ENCODE data around the gene C12orf76.
"Not testable (repeated sequence)": the region's sequence is repeated elsewhere in the genome, so short reads cannot be mapped to it uniquely, and the experiment has no call there.

The C12orf76 gene

GRCh38 chr12:110071504-110071903 is 23.2 kb upstream of the C12orf76 start:
- H3K79me2 ChIP-seq (ENCODE audit: low read length) = no peaks in the 10 kb centered on the region
- H3K9ac ChIP-seq (ENCODE audit: low read length) = no peak overlapping the region
- H4K20me1 ChIP-seq (ENCODE audit: insufficient read depth, low read length) = no peaks in the 10 kb centered on the region
- no peaks in the 10 kb centered on the region for H3K9me3 ChIP-seq (ENCODE audit: insufficient read depth, low read length)
- H3K36me3 ChIP-seq (replicated peaks; ENCODE audit: low read depth, low read length) = no peaks in the 10 kb centered on the region
- H3K4me3 ChIP-seq (ENCODE audit: low read length) = no peak overlapping the region
- H2AFZ ChIP-seq (ENCODE audit: low read depth, low read length) = no peak overlapping the region
- H3K4me1 ChIP-seq (ENCODE audit: low read length) = peaks cover 7% of the 10 kb centered on the region
- H3K4me2 ChIP-seq (ENCODE audit: low read length) = no peak overlapping the region
- H3K27me3 ChIP-seq (ENCODE audit: low read depth, low read length) = peaks cover 6% of the 10 kb centered on the region; the same call in 1 of the 2 replicates
- TF ChIP-seq, protein P1, sequence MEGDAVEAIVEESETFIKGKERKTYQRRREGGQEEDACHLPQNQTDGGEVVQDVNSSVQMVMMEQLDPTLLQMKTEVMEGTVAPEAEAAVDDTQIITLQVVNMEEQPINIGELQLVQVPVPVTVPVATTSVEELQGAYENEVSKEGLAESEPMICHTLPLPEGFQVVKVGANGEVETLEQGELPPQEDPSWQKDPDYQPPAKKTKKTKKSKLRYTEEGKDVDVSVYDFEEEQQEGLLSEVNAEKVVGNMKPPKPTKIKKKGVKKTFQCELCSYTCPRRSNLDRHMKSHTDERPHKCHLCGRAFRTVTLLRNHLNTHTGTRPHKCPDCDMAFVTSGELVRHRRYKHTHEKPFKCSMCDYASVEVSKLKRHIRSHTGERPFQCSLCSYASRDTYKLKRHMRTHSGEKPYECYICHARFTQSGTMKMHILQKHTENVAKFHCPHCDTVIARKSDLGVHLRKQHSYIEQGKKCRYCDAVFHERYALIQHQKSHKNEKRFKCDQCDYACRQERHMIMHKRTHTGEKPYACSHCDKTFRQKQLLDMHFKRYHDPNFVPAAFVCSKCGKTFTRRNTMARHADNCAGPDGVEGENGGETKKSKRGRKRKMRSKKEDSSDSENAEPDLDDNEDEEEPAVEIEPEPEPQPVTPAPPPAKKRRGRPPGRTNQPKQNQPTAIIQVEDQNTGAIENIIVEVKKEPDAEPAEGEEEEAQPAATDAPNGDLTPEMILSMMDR (IDR thresholded peaks at IDR 0.05; ENCODE audit: low read depth, low read length) = no peak
- TF ChIP-seq EZH2phosphoT487 (IDR thresholded peaks at IDR 0.05; ENCODE audit: low read depth) = no peak
- no peak overlapping the region for H3K27ac ChIP-seq (ENCODE audit: low read length)

GRCh38 chr12:110068654-110069053 is 20.3 kb upstream of the C12orf76 start:
- no peaks in the 10 kb centered on the region for H3K36me3 ChIP-seq (replicated peaks; ENCODE audit: low read depth, low read length)
- TF ChIP-seq, protein P1 (IDR thresholded peaks at IDR 0.05; ENCODE audit: low read depth, low read length) = no peak
- TF ChIP-seq EZH2phosphoT487 (IDR thresholded peaks at IDR 0.05; ENCODE audit: low read depth) = no peak
- no peak overlapping the region for H3K27ac ChIP-seq (ENCODE audit: low read length)
- no peak overlapping the region for H3K4me3 ChIP-seq (ENCODE audit: low read length)
- H3K27me3 ChIP-seq (ENCODE audit: low read depth, low read length) = peaks cover 6% of the 10 kb centered on the region; the same call in 1 of the 2 replicates
- no peaks in the 10 kb centered on the region for H3K9me3 ChIP-seq (ENCODE audit: insufficient read depth, low read length)
- H3K79me2 ChIP-seq (ENCODE audit: low read length) = no peaks in the 10 kb centered on the region
- no peak overlapping the region for H3K9ac ChIP-seq (ENCODE audit: low read length)
- H2AFZ ChIP-seq (ENCODE audit: low read depth, low read length) = no peak overlapping the region
- H3K4me2 ChIP-seq (ENCODE audit: low read length) = no peak overlapping the region
- H3K4me1 ChIP-seq (ENCODE audit: low read length) = peaks cover 15% of the 10 kb centered on the region
- H4K20me1 ChIP-seq (ENCODE audit: insufficient read depth, low read length) = no peaks in the 10 kb centered on the region

DNA sequence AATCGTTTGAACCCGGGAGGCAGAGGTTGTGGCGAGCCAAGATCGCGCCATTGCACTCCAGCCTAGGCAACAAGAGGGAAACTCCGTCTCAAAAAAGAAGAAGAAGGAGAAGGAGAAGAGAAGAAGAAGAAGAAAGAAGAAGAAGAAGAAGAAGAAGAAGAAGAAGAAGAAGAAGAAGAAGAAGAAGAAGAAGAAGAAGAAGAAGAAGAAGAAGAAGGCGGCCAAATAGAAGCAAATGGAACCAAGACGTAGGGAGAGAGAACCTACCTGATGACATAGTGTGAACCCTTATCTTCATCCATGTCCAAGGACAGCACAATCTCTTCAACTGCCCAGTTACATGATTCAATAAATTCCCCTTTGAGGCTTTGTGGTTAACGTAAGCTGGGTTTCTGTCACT is 19.8 kb upstream of the C12orf76 start:
- H3K27me3 ChIP-seq (ENCODE audit: low read depth, low read length); H4K20me1 ChIP-seq (ENCODE audit: insufficient read depth, low read length); H3K9me3 ChIP-seq (ENCODE audit: insufficient read depth, low read length); H3K4me3 ChIP-seq (ENCODE audit: low read length); H3K79me2 ChIP-seq (ENCODE audit: low read length); H3K36me3 ChIP-seq (replicated peaks; ENCODE audit: low read depth, low read length); H3K4me2 ChIP-seq (ENCODE audit: low read length); H3K27ac ChIP-seq (ENCODE audit: low read length); H3K9ac ChIP-seq (ENCODE audit: low read length); H2AFZ ChIP-seq (ENCODE audit: low read depth, low read length): not testable (repeated sequence)
- H3K4me1 ChIP-seq (ENCODE audit: low read length) = peaks cover 11% of the 10 kb centered on the region

DNA sequence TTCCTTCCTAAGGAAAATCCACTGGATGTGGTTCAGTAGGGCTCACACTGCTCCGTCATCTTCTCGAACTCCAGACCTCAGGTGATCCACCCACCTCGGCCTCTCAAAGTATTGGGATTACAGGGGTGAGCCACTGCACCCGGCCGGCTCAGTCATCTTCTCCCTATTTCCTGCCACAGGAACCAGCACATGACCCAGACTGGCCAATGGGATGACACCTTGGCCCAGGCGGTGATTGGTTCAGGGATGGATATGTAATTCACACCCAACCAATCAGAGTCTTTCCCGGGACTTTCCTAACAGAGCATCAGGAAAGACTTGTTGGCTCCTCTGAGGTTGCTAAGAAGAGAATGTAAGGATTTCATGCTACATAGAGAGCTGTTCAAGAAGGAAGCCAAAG is 19.2 kb upstream of the C12orf76 start:
- no peak overlapping the region for H3K9ac ChIP-seq (ENCODE audit: low read length)
- H3K4me3 ChIP-seq (ENCODE audit: low read length) = no peak overlapping the region
- H2AFZ ChIP-seq (ENCODE audit: low read depth, low read length) = no peak overlapping the region
- no peaks in the 10 kb centered on the region for H3K79me2 ChIP-seq (ENCODE audit: low read length)
- no peak overlapping the region for H3K27ac ChIP-seq (ENCODE audit: low read length)
- H3K4me1 ChIP-seq (ENCODE audit: low read length) = peaks cover 8% of the 10 kb centered on the region
- no peaks in the 10 kb centered on the region for H3K9me3 ChIP-seq (ENCODE audit: insufficient read depth, low read length)
- H3K36me3 ChIP-seq (replicated peaks; ENCODE audit: low read depth, low read length) = no peaks in the 10 kb centered on the region
- H4K20me1 ChIP-seq (ENCODE audit: insufficient read depth, low read length) = no peaks in the 10 kb centered on the region
- H3K4me2 ChIP-seq (ENCODE audit: low read length) = no peak overlapping the region
- H3K27me3 ChIP-seq (ENCODE audit: low read depth, low read length) = peaks cover 6% of the 10 kb centered on the region; the same call in 1 of the 2 replicates
- TF ChIP-seq, protein P1 (IDR thresholded peaks at IDR 0.05; ENCODE audit: low read depth, low read length) = no peak
- TF ChIP-seq EZH2phosphoT487 (IDR thresholded peaks at IDR 0.05; ENCODE audit: low read depth) = no peak

DNA sequence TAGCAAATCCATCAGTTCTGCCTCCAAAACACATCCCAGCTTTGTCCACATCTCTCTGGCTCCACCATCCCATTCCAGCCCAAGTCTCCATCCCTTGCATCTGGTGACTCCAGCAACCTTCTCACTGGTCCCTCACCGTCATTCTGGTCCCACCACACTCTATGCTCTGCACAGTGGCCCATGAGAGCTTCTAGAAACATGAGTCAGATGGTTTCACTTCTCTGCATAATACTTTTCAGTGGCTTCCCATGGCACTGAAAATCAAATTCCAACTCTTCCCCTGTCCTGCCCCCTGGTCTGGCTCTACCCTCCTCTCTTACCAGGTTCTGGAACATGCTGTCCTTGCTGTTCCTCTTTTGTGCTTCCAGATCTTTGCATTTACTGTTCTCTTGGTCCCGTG is 17.2 kb upstream of the C12orf76 start:
- H3K9me3 ChIP-seq (ENCODE audit: insufficient read depth, low read length) = no peaks in the 10 kb centered on the region
- H3K79me2 ChIP-seq (ENCODE audit: low read length) = no peaks in the 10 kb centered on the region
- no peak overlapping the region for H3K4me3 ChIP-seq (ENCODE audit: low read length)
- H3K4me2 ChIP-seq (ENCODE audit: low read length) = peak overlapping the region; percentile 63
- H3K36me3 ChIP-seq (replicated peaks; ENCODE audit: low read depth, low read length) = no peaks in the 10 kb centered on the region
- no peaks in the 10 kb centered on the region for H4K20me1 ChIP-seq (ENCODE audit: insufficient read depth, low read length)
- no peak overlapping the region for H3K9ac ChIP-seq (ENCODE audit: low read length)
- no peak overlapping the region for H3K27ac ChIP-seq (ENCODE audit: low read length)
- H3K27me3 ChIP-seq (ENCODE audit: low read depth, low read length) = no peaks in the 10 kb centered on the region; the same call in 1 of the 2 replicates
- TF ChIP-seq, protein P1 (IDR thresholded peaks at IDR 0.05; ENCODE audit: low read depth, low read length) = no peak
- no peak for TF ChIP-seq EZH2phosphoT487 (IDR thresholded peaks at IDR 0.05; ENCODE audit: low read depth)
- H3K4me1 ChIP-seq (ENCODE audit: low read length) = peaks cover 8% of the 10 kb centered on the region
- H2AFZ ChIP-seq (ENCODE audit: low read depth, low read length) = peak overlapping the region; percentile 79
